DOHH2 (cell line): ENCODE results near the gene DUSP8.

Experiments
- H3F3A ChIP-seq: fragments of 200-600 bp; sonication (generic), shearing (Covaris generic); 2 replicates; pipeline ENCODE4 v1.6.0; 2016; ENCODE audit warnings: antibody characterized with exemption, mild to moderate bottlenecking; ENCODE audit not compliant: control insufficient read depth, insufficient read depth
- H3K27ac ChIP-seq: fragments of 200-600 bp; sonication (generic); 2 replicates; pipeline ENCODE4 v1.5.1; 2014; ENCODE audit warnings: low read depth, mild to moderate bottlenecking, low read length, moderate library complexity
- H3K27me3 ChIP-seq: fragments of 200-600 bp; sonication (generic); 2 replicates; pipeline ENCODE4 v1.6.1; 2014; ENCODE audit warnings: mild to moderate bottlenecking, low read length, mixed read lengths; ENCODE audit not compliant: control insufficient read depth
- H3K36me3 ChIP-seq: fragments of 200-600 bp; sonication (generic); 2 replicates; pipeline ENCODE4 v1.6.1; 2014; ENCODE audit warnings: mild to moderate bottlenecking, low read length, moderate library complexity, mixed read lengths; ENCODE audit not compliant: control insufficient read depth
- H3K4me1 ChIP-seq: fragments of 200-600 bp; sonication (generic); 2 replicates; pipeline ENCODE4 v1.6.1; 2014; ENCODE audit warnings: mild to moderate bottlenecking, low read length, mixed read lengths; ENCODE audit not compliant: control insufficient read depth
- H3K4me2 ChIP-seq: fragments of 200-600 bp; sonication (generic); 2 replicates; pipeline ENCODE4 v1.6.0; 2014; ENCODE audit warnings: mild to moderate bottlenecking, low read length, moderate library complexity
- H3K4me3 ChIP-seq: fragments of 200-600 bp; sonication (generic); 2 replicates; pipeline ENCODE4 v1.5.1; 2014; ENCODE audit warnings: mild to moderate bottlenecking, low read length, mixed read lengths
- H3K79me2 ChIP-seq: fragments of 200-600 bp; sonication (generic); 2 replicates; pipeline ENCODE4 v1.6.1; 2014; ENCODE audit warnings: mild to moderate bottlenecking, low read length, mixed read lengths; ENCODE audit not compliant: control insufficient read depth
- H3K9me2 ChIP-seq: fragments of 200-600 bp; sonication (generic); replicated peaks from 2 replicates; pipeline ENCODE4 v1.6.1; 2014; ENCODE audit warnings: mild to moderate bottlenecking, low read length, mixed read lengths; ENCODE audit not compliant: control insufficient read depth
- H3K9me3 ChIP-seq: fragments of 200-600 bp; sonication (generic); 2 replicates; pipeline ENCODE4 v1.6.1; 2014; ENCODE audit warnings: antibody characterized with exemption, low read length, mixed read lengths; ENCODE audit not compliant: control insufficient read depth, insufficient read depth
- H4K20me1 ChIP-seq: fragments of 200-600 bp; sonication (generic); 2 replicates; pipeline ENCODE4 v1.6.0; 2014; ENCODE audit warnings: low read depth, mild to moderate bottlenecking, antibody characterized with exemption, low read length, moderate library complexity; ENCODE audit not compliant: control insufficient read depth, insufficient read depth
- EZH2phosphoT487 ChIP-seq: fragments of 200-600 bp; sonication (generic); IDR thresholded peaks from 2 replicates; pipeline ENCODE4 v1.6.1; 2017; ENCODE audit warnings: borderline replicate concordance, mild to moderate bottlenecking, antibody characterized with exemption, low read length, moderate library complexity, mixed read lengths
- TF ChIP-seq, protein P1 (sequence below): fragments of 200-600 bp; sonication (generic); IDR thresholded peaks from one replicate; pipeline ENCODE4 v1.5.1; 2014; ENCODE audit warnings: antibody characterized with exemption, mild to moderate bottlenecking, low read depth, low read length; ENCODE audit not compliant: poor library complexity, severe bottlenecking

The DUSP8 gene

GRCh38 chr11:1559111-1559951, 12.7 kb downstream of the DUSP8 start:
- H3K27ac ChIP-seq = no peak overlapping the region
- no peak overlapping the region for H3K4me2 ChIP-seq
- H3K9me3 ChIP-seq = no peaks in the 10 kb centered on the region
- H3K27me3 ChIP-seq = no peaks in the 10 kb centered on the region
- H3K9me2 ChIP-seq = no peaks in the 10 kb centered on the region
- H3K36me3 ChIP-seq = no peaks in the 10 kb centered on the region
- H3K79me2 ChIP-seq = no peaks in the 10 kb centered on the region
- no peak for TF ChIP-seq EZH2phosphoT487
- H3K4me3 ChIP-seq = no peak overlapping the region
- no peaks in the 10 kb centered on the region for H3K4me1 ChIP-seq
- H3F3A ChIP-seq = no peaks in the 10 kb centered on the region
- no peaks in the 10 kb centered on the region for H4K20me1 ChIP-seq

GRCh38 chr11:1558775-1559110, 13.3 kb downstream of the DUSP8 start:
- no peaks in the 10 kb centered on the region for H3K36me3 ChIP-seq
- no peaks in the 10 kb centered on the region for H3K79me2 ChIP-seq
- no peaks in the 10 kb centered on the region for H3K27me3 ChIP-seq
- H3K9me3 ChIP-seq = no peaks in the 10 kb centered on the region
- H3K4me3 ChIP-seq = no peak overlapping the region
- TF ChIP-seq, protein P1, sequence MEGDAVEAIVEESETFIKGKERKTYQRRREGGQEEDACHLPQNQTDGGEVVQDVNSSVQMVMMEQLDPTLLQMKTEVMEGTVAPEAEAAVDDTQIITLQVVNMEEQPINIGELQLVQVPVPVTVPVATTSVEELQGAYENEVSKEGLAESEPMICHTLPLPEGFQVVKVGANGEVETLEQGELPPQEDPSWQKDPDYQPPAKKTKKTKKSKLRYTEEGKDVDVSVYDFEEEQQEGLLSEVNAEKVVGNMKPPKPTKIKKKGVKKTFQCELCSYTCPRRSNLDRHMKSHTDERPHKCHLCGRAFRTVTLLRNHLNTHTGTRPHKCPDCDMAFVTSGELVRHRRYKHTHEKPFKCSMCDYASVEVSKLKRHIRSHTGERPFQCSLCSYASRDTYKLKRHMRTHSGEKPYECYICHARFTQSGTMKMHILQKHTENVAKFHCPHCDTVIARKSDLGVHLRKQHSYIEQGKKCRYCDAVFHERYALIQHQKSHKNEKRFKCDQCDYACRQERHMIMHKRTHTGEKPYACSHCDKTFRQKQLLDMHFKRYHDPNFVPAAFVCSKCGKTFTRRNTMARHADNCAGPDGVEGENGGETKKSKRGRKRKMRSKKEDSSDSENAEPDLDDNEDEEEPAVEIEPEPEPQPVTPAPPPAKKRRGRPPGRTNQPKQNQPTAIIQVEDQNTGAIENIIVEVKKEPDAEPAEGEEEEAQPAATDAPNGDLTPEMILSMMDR = no peak
- TF ChIP-seq EZH2phosphoT487 = no peak
- no peak overlapping the region for H3K27ac ChIP-seq
- H4K20me1 ChIP-seq = no peaks in the 10 kb centered on the region
- H3K4me2 ChIP-seq = no peak overlapping the region
- H3K4me1 ChIP-seq = no peaks in the 10 kb centered on the region
- H3F3A ChIP-seq = no peaks in the 10 kb centered on the region
- H3K9me2 ChIP-seq = no peaks in the 10 kb centered on the region

- no peak overlapping the region for H3K27ac ChIP-seq
- H3K36me3 ChIP-seq = no peaks in the 10 kb centered on the region
- TF ChIP-seq EZH2phosphoT487 = no peak
- TF ChIP-seq, protein P1 = no peak
- no peak overlapping the region for H3K4me3 ChIP-seq
- H3F3A ChIP-seq = no peaks in the 10 kb centered on the region
- H3K9me3 ChIP-seq = no peaks in the 10 kb centered on the region
- no peaks in the 10 kb centered on the region for H4K20me1 ChIP-seq
- no peaks in the 10 kb centered on the region for H3K9me2 ChIP-seq
- no peaks in the 10 kb centered on the region for H3K27me3 ChIP-seq
- H3K4me2 ChIP-seq = no peak overlapping the region
- no peaks in the 10 kb centered on the region for H3K79me2 ChIP-seq
- no peaks in the 10 kb centered on the region for H3K4me1 ChIP-seq
These were observed 13.9 kb downstream of the DUSP8 start for GRCh38 chr11:1557904-1558774.
